Measurements from ENCODE around the gene ZCCHC14. TPM values are rescaled to one million over a fixed set of nuclear protein-coding genes. Genes with fewer than 3 reads are reported as not detected.

ZCCHC14 gene
- total and polyA plus RNA-seq, 2 of the 8 experiments (the other 6 are each of a cell fraction or from before 2014, with no cell fraction given) = 8.2 to 28.2 TPM

DNA sequence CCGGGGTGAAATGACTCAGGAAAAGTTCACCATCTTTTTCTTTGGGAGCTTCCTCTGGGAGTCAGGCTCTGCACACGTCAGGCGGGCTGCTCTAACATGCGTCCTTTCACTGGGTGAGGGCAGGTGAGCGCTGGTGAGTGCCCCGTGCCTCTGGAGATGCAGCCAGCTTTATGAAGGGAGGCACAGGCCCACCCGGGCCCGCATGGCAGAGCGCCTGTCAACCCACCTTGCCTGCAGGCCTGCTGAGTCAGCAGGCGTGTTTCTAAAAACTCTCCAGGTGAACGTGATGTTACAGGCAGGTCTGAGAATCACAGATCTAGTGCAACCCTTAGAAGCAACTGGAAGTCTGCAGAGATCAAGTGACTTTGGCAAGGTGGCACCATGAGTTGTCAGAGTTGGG lies 82.3 kb downstream of the ZCCHC14 start:
- Histone ChIP-seq H3K79me1 (ENCODE audit: low read depth, low read length) (no peaks in the 10 kb centered on the region; the same call in 1 of the 2 replicates), H2BK20ac (ENCODE audit: low read length) (no peak overlapping the region), H3K9me3 (ENCODE audit: insufficient read depth in 2 of 2, low read depth in 1 of 2, low read length in 1 of 2) (no peaks in the 10 kb centered on the region), H2AK5ac (ENCODE audit: low read depth, low read length) (no peak overlapping the region), H3K4me2 (ENCODE audit: insufficient read depth in 1 of 2, low read depth in 2 of 2, low read length in 2 of 2) (no peak overlapping the region), H3K4ac (replicated peaks; ENCODE audit: insufficient read length, low read depth, low read length) (no peak overlapping the region), H2BK120ac (replicated peaks; ENCODE audit: low read depth, low read length) (no peak overlapping the region), H3K27ac (ENCODE audit: low read depth, low read length) (no peak overlapping the region), H4K8ac (ENCODE audit: extremely low read depth, insufficient read depth, low read length) (no peak overlapping the region), H2BK5ac (ENCODE audit: low read depth, low read length) (no peak overlapping the region), H4K20me1 (replicated peaks in 1 of 2; ENCODE audit: control insufficient read depth in 1 of 2, insufficient read depth in 2 of 2, low read length in 2 of 2) (peaks cover 0 to 7% of the 10 kb centered on the region in 2 experiments), H3K27me3 (replicated peaks in 1 of 4; ENCODE audit: control insufficient read depth in 3 of 4, extremely low read depth in 1 of 4, insufficient read depth in 3 of 4, low read length in 3 of 4) (no peaks in the 10 kb centered on the region), H3K56ac (replicated peaks; ENCODE audit: insufficient read length, low read depth, low read length) (no peak overlapping the region), H3K4me1 (replicated peaks in 1 of 4; ENCODE audit: control insufficient read depth in 3 of 4, insufficient read depth in 4 of 4, low read length in 3 of 4) (no peaks in the 10 kb centered on the region), H3K14ac (ENCODE audit: insufficient read length) (no peak overlapping the region), H2AFZ (ENCODE audit: low read length) (no peak overlapping the region), H3K9ac (replicated peaks in 1 of 4; ENCODE audit: extremely low read depth in 1 of 4, low read depth in 3 of 4, low read length in 3 of 4) (no peak overlapping the region), H3K36me3 (ENCODE audit: control insufficient read depth in 2 of 4, insufficient read depth in 4 of 4, low read length in 3 of 4) (peaks cover 5 to 55% (median 31%) of the 10 kb centered on the region in 4 experiments; a peak in 7 of 8 replicates), H2BK15ac (ENCODE audit: low read length) (no peak overlapping the region), H3K4me3 (ENCODE audit: extremely low read depth in 1 of 4, insufficient read depth in 2 of 4, low read depth in 3 of 4, low read length in 4 of 4) (no peak overlapping the region), H3K23ac (ENCODE audit: insufficient read length) (no peak overlapping the region), H3K79me2 (ENCODE audit: control insufficient read depth in 1 of 2, insufficient read depth in 2 of 2, low read length in 2 of 2) (no peaks in the 10 kb centered on the region), H3K18ac (ENCODE audit: extremely low read depth, low read length) (no peak overlapping the region), H4K91ac (replicated peaks; ENCODE audit: insufficient read length, low read length) (no peak overlapping the region), H3K23me2 (ENCODE audit: low read depth, low read length) (no peaks in the 10 kb centered on the region), H2BK12ac (ENCODE audit: low read depth, low read length) (no peak overlapping the region), H4K5ac (ENCODE audit: insufficient read length, low read depth, low read length) (no peak overlapping the region)
- DNase-seq (ENCODE audit: low read depth in 1 of 2, low spot score in 2 of 2) (no peak), FAIRE-seq (no peak)
- TF ChIP-seq POLR2AphosphoS5 (IDR thresholded peaks at IDR 0.05; ENCODE audit: low read depth, low read length) (no peak), CTBP2 (IDR thresholded peaks at IDR 0.05; ENCODE audit: borderline replicate concordance, insufficient read depth, insufficient read length, low read length) (no peak), NRF1 (IDR thresholded peaks at IDR 0.05; ENCODE audit: low read depth, low read length) (no peak), SP2 (IDR thresholded peaks at IDR 0.05; ENCODE audit: low read length) (no peak), ZNF274 (IDR thresholded peaks at IDR 0.05; ENCODE audit: borderline replicate concordance, extremely low read depth, low read length) (no peak), POLR2A (IDR thresholded peaks at IDR 0.05; ENCODE audit: control extremely low read depth in 1 of 2, low read depth in 2 of 2, low read length in 2 of 2) (no peak), EGR1 (IDR thresholded peaks at IDR 0.05; ENCODE audit: borderline replicate concordance, low read depth, low read length) (no peak), SAP30 (IDR thresholded peaks at IDR 0.05; ENCODE audit: insufficient read depth, insufficient replicate concordance, low read length) (no peak), CBX5 (IDR thresholded peaks at IDR 0.05; ENCODE audit: low read depth, low read length) (no peak), BACH1 (IDR thresholded peaks at IDR 0.05; ENCODE audit: low read length) (no peak), SIX5 (IDR thresholded peaks at IDR 0.05; ENCODE audit: low read depth, low read length) (no peak), TEAD4 (IDR thresholded peaks at IDR 0.05; ENCODE audit: low read depth, low read length) (no peak), ASH2L (IDR thresholded peaks at IDR 0.05; ENCODE audit: low read length) (no peak), CHD2 (IDR thresholded peaks at IDR 0.05; ENCODE audit: low read length) (no peak), EP300 (IDR thresholded peaks at IDR 0.05; ENCODE audit: borderline replicate concordance in 1 of 2, low read depth in 2 of 2, low read length in 2 of 2) (no peak), SIRT6 (IDR thresholded peaks at IDR 0.05; ENCODE audit: low read length) (no peak), SP4 (IDR thresholded peaks at IDR 0.05; ENCODE audit: low read length) (no peak)
- CTCF ChIA-PET (ENCODE audit: partially characterized antibody) = interaction anchor here (0.6 to 2.1 kb wide), 8 partner anchors 10 to 271 kb away, joined by 3 to 6 read pairs (median 3); no protein-coding TSS in a partner anchor
- 90% methylated on average over 11 of the region's 11 CpGs; no CpG with 5 or more reads in 1 of the 2 experiments for WGBS, 2 experiments (ENCODE audit: extremely low coverage in 1 of 2, insufficient coverage in 1 of 2, insufficient read length in 1 of 2, insufficient replicate concordance in 2 of 2, low coverage in 1 of 2, low lambda C conversion rate in 2 of 2, missing lambda C conversion rate in 1 of 2)
- POLR2A ChIA-PET (ENCODE audit: partially characterized antibody) = no interaction called here
